NT2/D1 (cell line): ENCODE data around the gene KDM3A.

Experiments
- SUZ12 ChIP-seq: IDR thresholded peaks from 2 replicates; pipeline ENCODE4 v1.6.1; 2011; ENCODE audit not compliant: insufficient read length, insufficient read depth; ENCODE audit errors: extremely low read depth
- YY1 ChIP-seq: IDR thresholded peaks from 2 replicates; pipeline ENCODE4 v1.6.1; 2011; ENCODE audit not compliant: insufficient read length, insufficient read depth
- ZNF274 ChIP-seq: IDR thresholded peaks from 2 replicates; pipeline ENCODE4 v1.6.1; 2011; ENCODE audit warnings: mild to moderate bottlenecking, low read depth, low read length

DNA sequence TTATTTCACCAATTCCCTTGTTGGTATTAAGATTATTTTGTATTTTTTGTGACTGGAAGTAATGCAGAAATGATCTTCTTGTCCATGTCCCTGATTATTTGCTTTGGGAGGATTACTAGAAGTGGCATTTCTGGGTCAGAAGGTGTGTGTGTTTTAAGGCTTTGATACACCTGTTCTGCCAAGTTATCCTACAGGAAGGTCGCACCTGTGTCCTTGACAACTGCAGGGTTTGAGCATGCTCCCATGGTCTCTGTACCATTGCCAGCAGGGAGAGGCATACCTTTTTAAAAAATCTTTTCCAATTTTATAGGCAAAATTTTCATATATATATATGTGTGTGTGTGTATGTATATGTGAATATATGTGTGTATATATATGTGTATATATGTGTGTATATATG lies 29.7 kb downstream of the KDM3A start:
- no peak for TF ChIP-seq YY1
- no peak for TF ChIP-seq ZNF274
- TF ChIP-seq SUZ12 = no peak
